GM18868 (cell line): ENCODE results near the gene RNF5.
A peak's percentile ranks its signal among the peaks of the same experiment; 100 is the strongest.
"Not testable (repeated sequence)": the region's sequence is repeated elsewhere in the genome, so short reads cannot be mapped to it uniquely, and the experiment has no call there.

ENCODE experiments used
- ATAC-seq: cut with Tn5 transposase; IDR thresholded peaks from one replicate; pipeline ENCODE4 v1.9.1; 2021; ENCODE audit warnings: mild to moderate bottlenecking, moderate library complexity; ENCODE audit not compliant: unreplicated experiment

RNF5 gene, protein sequence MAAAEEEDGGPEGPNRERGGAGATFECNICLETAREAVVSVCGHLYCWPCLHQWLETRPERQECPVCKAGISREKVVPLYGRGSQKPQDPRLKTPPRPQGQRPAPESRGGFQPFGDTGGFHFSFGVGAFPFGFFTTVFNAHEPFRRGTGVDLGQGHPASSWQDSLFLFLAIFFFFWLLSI

DNA sequence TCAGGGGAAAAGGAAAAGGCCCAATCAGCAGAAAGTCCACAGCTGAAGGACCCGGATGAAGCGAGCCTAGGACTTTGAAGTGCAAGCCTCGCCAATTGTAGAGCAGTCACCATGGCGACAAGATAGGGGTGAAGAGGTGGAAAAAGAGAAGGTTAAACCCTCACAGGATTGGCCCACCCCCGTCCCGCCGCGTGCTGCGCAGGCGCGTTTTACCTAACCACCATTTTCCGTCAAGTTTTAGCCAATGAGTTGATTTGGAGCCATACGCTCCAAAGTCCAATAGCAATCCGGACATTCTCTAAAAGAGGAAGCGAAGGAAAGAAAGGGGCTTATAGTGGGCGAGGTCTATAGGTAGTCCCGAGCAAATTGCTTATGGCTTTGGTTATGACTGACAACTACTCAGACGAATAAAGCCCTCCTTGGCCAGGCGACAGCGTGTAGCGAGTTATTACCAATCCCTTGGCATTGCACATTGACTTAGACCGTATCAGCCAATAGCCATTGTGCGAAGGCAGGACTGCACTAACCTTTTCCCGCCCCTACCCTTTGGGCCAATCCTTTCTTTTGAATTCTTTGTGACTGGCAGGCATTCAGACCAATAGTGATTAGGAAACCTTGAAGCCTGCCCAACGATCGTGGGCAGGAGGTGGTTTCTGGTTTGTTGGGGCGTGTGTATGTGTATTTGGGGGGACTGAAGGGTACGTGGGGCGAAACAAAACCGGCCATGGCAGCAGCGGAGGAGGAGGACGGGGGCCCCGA lies at the start of gene RNF5:
TSS of gene RNF5 (plus strand) at position 618 of the 759 bp plus-strand sequence. CDS start at position 725, 107 bp downstream.
- peak; percentile 77 for ATAC-seq

DNA sequence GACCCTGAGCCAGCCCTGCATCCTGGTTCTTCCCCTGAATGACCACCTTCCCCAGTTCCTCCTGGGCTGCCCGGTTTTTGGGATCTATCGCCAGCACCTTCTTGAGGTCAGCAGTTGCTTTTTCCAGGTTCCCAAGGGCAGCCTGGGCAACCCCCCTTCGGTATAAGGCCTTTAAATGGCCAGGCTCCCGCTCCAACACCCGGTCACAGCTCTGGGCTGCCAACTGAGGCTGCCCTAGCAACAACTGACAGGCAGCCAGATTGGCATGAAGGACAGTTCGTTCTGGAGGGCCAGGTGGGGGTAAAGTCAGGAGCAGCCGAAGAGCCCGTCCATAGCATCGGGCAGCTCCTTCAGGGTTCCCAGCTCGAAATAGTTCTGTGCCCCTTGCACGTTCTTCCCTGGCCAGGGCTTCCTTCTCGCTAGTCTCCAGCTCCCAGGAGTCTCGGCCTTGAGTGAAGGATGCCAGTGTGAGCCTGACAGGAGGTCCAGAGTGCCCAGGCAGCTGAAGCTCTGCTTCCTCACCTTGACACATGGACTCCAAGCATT lies 49.4 kb upstream of the RNF5 start:
- ATAC-seq, result no peak

DNA sequence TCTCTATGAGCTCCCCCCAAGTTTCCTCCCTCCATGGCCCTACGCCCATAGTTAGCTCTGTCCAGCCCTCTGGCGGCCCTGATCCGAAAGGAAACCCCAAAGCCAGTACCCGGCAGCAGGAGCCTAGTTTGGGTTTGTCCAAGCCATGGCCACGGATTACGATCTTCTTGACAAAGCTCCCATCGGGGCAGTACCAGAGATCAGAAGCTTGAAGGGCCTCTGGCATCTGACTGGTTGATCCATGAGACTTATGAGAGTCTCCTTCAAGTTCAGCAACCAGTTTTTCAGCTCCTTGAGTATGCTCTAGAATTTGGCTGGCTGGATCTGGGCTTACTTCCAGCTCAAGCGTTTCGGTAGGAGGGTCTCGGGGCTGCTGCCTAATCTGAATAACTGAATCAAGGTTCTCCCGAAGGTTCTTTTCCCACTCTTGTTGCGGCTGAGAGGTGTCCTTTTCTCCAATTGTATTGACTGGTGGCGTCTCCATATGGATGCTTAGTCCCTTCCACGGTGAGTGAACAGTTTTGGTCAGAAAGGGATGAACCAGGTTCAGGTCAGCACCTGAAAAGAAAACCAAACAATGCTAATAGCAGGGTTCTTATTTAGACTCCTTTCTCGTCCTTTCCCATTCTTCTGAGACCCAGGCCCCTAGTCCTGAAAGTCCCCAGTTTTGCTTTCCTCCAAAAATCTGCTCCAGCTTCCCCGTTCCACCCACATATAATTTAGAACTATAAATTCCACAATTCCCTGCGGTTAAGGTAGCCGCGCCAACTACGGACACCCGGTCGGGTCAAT lies 48.7 kb upstream of the RNF5 start:
- ATAC-seq, result no peak

GRCh38 chr6:32131439-32131948 lies 46.7 kb upstream of the RNF5 start:
- no peak for ATAC-seq

- ATAC-seq, result no peak
These were observed 46.1 kb upstream of the RNF5 start for GRCh38 chr6:32132110-32132509.

GRCh38 chr6:32133786-32134185 lies 44.4 kb upstream of the RNF5 start:
- ATAC-seq, result no peak

- no peak for ATAC-seq
These were observed 40.8 kb upstream of the RNF5 start for GRCh38 chr6:32137454-32137853.

DNA sequence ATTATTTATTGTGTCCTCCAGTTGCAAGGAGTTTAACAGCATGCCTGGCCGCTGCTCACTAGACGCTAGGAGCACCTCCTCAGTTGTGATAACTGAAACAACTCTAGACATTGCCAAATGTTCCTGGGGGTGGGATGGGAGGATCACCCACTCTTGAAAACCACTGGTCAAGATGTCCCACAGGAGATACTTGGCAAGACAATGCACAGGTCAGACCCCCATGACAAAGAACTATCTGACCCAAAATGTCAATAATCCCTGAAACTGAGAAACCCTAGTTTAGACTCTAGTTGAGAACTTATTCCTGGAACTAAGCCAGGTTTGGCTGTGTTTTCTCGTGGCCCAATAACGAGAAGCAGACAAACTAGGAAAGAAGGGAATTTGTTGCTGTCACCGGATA lies 38.6 kb upstream of the RNF5 start:
- ATAC-seq, result no peak

DNA sequence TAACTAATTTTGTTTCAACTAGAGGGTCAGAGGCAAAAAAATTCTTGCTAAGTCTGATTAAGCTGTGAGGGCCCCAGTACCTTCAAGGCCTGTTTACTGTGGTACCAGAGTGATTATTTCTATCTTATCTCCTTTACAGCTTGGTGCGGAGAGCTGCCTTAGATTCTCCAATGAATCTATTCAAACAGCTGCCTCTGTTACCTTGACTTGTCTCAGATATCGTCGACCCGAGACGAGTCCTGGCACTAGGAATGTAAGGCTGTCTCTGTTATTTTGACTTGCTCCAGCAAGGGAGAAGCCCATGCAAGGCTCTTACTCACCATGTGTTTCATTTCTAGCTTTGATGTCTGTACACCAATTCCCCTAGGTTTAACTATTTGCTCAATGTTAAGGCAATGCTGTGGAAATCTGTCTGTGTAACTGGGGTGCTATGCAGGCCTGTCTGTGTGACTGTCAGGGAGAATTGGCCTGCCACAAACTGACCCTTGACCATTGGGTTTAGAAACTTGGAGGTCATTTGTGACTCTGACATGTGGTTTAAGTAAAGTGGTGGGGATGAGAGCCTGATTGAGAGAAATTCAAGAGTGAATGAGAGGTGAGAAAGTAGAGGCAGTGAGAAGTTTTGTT lies 37.7 kb upstream of the RNF5 start:
- ATAC-seq, result no peak

- not testable (repeated sequence) for ATAC-seq
These were observed 34.0 kb upstream of the RNF5 start for GRCh38 chr6:32144238-32144637.

DNA sequence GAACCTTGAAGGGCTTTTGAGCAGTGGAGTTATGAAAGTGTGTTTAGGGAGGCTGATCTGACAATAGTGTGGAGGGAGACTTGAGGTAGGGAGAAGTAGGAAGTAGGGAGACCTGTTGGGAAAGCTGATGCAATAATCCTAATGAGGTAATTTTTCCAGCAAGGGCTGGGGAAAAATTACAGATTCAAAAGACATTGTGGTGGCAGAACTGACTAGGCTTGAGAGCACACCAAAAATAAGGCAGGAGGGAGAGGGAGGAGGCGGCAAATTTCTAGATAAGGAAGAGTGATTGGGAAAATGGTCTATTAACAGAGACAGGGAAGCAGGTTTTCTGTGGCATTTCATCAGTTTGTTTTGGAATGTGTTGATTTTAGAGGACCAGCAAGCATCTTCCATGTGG lies 31.9 kb upstream of the RNF5 start:
- no peak for ATAC-seq

DNA sequence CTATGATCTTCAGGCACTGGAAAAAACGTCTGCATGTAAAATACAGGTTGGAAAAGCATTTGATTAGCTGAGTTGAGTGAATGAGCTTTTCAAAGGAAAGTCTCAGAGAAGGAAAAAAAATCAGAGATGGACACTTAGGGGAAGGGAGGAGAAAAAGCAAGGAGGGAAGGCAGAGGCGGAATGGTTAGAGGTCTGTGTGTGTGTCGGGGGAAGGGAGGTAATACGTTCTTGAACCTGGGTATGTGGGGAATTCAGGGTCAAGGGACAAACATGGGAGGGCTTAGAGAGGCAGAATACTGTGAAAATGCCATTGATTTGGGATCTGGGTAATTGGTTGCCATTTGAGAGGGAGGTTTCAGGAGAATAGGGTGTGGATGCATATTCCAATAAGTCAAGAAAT lies 31.5 kb upstream of the RNF5 start:
- ATAC-seq, result no peak

GRCh38 chr6:32147401-32148132 lies 30.6 kb upstream of the RNF5 start:
- no peak for ATAC-seq

DNA sequence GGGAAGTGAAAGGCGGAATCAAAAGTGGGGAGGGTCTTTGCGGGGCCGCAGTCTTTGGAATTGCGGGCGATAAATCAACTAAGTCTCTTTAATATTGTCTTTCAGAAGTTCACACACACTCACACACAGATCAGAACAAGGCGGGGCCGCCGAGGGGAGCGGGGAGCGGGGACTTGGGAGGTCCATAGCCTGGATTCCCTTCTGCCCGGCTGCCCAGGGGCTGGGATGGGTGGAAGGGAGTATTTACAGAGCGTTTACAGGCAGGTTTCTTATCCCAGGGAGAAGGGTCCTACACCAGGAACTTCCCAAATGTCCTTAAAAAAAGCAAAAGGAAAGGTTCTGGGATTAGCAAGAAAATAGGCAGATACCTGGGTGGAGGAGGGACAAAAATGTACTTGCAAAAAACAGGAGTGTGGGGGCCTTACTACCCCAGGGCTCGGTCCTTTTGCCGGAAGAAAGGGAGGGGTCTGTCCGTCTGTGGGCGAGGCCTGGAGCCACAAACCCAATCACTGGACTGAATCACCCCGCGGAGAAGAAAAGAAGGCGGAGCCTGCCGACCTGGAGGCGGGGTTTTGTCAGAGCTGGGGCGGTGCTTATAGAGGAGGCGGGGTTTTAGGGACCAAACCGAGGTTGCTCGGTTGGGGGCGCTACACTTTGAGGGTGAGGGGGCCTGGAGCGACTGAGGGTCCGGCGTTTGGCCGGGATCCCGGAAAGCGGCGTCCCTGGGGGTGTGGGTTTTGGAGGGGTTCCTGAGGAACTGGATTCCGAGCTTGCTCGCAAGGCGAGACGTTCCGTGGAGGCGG lies 29.7 kb upstream of the RNF5 start:
- ATAC-seq, result no peak

DNA sequence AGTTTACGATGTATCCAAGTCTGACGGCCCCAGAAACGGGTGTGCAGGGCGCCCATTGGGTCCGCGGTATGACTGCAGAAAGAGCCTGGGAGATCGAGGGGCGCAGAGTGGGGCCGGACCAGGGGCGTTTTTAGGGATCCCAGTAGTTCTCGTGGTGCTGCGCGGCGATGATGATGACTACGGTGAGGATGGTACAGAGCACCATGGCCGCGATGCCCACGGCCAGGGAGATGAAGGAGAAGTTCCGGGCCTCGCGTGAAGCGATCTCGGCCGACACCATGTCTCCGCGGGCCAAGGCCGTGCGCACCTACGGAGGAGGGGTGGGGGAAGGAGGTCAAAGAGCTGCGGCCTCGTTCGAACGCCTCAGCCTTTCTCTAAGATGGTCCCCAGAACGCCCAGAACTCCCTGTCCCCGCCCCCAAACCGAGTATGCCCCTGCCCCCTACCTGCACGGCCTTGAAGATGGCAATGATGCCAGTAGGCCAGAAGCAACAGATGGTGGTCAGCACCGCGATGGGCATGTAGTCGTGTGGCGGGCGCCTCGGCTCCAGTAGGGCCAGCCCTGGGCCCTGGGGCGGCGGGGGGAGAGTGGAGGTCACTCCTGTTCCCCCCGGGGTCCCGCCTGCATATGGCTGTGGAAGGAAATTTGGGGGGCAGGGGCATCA lies 29.0 kb upstream of the RNF5 start:
- ATAC-seq, result no peak

DNA sequence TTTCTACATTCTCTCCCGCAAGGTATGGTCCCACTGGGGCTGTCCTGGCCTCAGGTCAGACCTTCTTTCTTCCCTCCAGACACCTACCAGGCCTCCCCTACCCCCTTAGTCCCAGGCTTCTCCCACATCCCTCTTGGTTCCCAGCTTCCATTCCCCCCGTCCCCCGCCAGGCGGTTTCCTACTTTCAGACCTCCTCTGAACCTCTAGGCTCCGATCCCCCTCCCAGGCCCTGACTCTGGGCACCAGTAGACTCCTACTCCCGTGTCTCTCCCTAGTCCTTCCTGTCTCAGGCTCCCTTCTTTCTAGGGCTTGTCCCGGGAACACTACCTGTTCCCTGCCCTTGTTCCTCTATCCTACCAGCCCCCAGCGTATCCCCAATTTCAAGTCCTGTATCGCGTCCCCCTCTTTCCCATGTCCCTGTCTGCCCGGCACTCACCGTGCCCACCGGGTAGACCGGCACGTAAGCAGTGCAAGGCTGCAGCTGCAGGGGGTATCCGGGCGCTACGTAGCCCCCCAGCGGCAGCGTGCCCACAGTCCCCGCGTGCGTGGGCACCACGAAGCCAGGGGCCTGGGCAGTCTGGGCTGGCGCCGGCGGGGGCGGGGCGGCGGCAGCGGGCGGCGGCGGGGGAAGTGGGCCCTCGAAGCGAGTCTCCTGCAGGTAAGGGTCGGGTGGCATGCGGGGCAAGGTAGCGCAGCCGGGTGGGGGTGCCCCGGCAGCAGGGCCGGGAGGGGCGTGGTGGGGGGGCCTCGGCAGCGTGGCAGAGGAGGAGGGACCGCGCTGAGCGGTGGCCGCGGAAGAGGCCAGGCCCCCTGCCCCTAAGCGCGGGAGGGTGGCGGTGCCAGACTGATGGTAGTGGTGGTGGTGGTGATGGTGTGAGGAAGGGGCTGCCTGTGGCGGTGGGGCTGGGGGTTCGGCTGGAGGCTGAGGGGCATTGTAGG lies 28.0 kb upstream of the RNF5 start:
- no peak for ATAC-seq

- no peak for ATAC-seq
These were observed 26.9 kb upstream of the RNF5 start for GRCh38 chr6:32151181-32151862.
